ENCODE data around the gene VAT1L.

DNA sequence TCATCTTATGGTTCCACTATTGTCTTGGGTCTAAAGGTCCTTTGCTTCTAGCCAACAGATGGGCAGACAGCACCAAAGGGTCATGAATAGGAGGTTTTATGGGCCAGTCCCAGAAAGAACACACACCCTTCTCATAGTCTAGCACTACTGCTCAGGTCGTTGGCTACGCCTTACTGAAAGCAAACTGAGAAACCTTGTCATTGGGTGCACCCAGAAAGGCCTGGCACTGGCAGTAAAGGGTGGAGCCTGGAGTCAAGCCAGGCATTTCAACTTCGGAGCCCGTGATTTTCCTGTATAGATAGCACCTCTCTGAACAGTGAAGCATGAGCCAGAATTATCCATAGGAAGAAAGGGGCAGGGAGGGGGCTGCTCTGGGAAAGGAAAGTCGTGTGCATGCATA, 74.9 kb downstream of the VAT1L start:
- TF ChIP-seq, protein P1, sequence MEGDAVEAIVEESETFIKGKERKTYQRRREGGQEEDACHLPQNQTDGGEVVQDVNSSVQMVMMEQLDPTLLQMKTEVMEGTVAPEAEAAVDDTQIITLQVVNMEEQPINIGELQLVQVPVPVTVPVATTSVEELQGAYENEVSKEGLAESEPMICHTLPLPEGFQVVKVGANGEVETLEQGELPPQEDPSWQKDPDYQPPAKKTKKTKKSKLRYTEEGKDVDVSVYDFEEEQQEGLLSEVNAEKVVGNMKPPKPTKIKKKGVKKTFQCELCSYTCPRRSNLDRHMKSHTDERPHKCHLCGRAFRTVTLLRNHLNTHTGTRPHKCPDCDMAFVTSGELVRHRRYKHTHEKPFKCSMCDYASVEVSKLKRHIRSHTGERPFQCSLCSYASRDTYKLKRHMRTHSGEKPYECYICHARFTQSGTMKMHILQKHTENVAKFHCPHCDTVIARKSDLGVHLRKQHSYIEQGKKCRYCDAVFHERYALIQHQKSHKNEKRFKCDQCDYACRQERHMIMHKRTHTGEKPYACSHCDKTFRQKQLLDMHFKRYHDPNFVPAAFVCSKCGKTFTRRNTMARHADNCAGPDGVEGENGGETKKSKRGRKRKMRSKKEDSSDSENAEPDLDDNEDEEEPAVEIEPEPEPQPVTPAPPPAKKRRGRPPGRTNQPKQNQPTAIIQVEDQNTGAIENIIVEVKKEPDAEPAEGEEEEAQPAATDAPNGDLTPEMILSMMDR (conservative IDR thresholded peaks at IDR 0.05; ENCODE audit: low read depth in 2 of 2) = no peak
- TF ChIP-seq CREB1 (CRISPR knock-in tag; IDR thresholded peaks at IDR 0.05; ENCODE audit: low read depth) (no peak), POLR2AphosphoS5 (IDR thresholded peaks at IDR 0.05; ENCODE audit: low read depth) (no peak), JUNB (IDR thresholded peaks at IDR 0.05; ENCODE audit: unreplicated experiment) (no peak), EZH2 (IDR thresholded peaks at IDR 0.05; ENCODE audit: low read depth, unreplicated experiment) (no peak), ZNF114 (CRISPR knock-in tag; IDR thresholded peaks at IDR 0.05) (no peak), NANOG (IDR thresholded peaks at IDR 0.05; ENCODE audit: borderline replicate concordance) (no peak)
- TF ChIP-seq, protein P2, sequence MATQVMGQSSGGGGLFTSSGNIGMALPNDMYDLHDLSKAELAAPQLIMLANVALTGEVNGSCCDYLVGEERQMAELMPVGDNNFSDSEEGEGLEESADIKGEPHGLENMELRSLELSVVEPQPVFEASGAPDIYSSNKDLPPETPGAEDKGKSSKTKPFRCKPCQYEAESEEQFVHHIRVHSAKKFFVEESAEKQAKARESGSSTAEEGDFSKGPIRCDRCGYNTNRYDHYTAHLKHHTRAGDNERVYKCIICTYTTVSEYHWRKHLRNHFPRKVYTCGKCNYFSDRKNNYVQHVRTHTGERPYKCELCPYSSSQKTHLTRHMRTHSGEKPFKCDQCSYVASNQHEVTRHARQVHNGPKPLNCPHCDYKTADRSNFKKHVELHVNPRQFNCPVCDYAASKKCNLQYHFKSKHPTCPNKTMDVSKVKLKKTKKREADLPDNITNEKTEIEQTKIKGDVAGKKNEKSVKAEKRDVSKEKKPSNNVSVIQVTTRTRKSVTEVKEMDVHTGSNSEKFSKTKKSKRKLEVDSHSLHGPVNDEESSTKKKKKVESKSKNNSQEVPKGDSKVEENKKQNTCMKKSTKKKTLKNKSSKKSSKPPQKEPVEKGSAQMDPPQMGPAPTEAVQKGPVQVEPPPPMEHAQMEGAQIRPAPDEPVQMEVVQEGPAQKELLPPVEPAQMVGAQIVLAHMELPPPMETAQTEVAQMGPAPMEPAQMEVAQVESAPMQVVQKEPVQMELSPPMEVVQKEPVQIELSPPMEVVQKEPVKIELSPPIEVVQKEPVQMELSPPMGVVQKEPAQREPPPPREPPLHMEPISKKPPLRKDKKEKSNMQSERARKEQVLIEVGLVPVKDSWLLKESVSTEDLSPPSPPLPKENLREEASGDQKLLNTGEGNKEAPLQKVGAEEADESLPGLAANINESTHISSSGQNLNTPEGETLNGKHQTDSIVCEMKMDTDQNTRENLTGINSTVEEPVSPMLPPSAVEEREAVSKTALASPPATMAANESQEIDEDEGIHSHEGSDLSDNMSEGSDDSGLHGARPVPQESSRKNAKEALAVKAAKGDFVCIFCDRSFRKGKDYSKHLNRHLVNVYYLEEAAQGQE (IDR thresholded peaks at IDR 0.05; ENCODE audit: unreplicated experiment) = no peak

All from GM23338 (cell line).